Common myeloid progenitor, CD34-positive (primary cell): ENCODE results near the gene FSIP1.
"Not testable (repeated sequence)": the region's sequence is repeated elsewhere in the genome, so short reads cannot be mapped to it uniquely, and the experiment has no call there.

Experiments
- CTCF ChIA-PET: fragments of 350-600 bp; sonication (Branson Sonifier 250); formaldehyde crosslinking; loops from one replicate; lab custom pipeline; 2021; ENCODE audit warnings: antibody characterized with exemption; lab: Charles Lee
- POLR2A ChIA-PET: fragments of 350-600 bp; sonication (Branson Sonifier 250); formaldehyde crosslinking; loops from one replicate; lab custom pipeline; 2021; ENCODE audit warnings: antibody characterized with exemption; lab: Charles Lee
- DNase-seq, 3 donors: peaks; one replicate each; pipeline versions ENCODE4 v3.0.0 to v3.0.0-alpha.2; 2013
- H3K27ac ChIP-seq, 2 experiments: 1 replicate in 1 of 2; 2 replicates in 1 of 2; pipeline ENCODE4 v1.7.0; 2013; ENCODE audit warnings: inconsistent platforms in 2 of 2, low read length in 2 of 2, mild to moderate bottlenecking in 2 of 2, low read depth in 1 of 2, moderate library complexity in 1 of 2; ENCODE audit not compliant: severe bottlenecking in 2 of 2, insufficient read depth in 1 of 2, poor library complexity in 1 of 2
- H3K27me3 ChIP-seq, 5 experiments: replicated peaks in 2 of 5; 1 replicate in 3 of 5; 2 replicates in 2 of 5; pipeline versions ENCODE4 v1.6.1 to v1.7.0; 2013; ENCODE audit warnings: low read length in 4 of 5, mild to moderate bottlenecking in 2 of 5, moderate library complexity in 2 of 5, inconsistent platforms in 1 of 5; ENCODE audit not compliant: insufficient read depth in 5 of 5, control insufficient read depth in 4 of 5
- H3K36me3 ChIP-seq, 4 experiments: 1 replicate in 2 of 4; 2 replicates in 2 of 4; pipeline versions ENCODE4 v1.6.1 to v1.7.0; 2013; ENCODE audit warnings: low read length in 3 of 4, control low read depth in 1 of 4, mild to moderate bottlenecking in 1 of 4; ENCODE audit not compliant: control insufficient read depth in 4 of 4, insufficient read depth in 4 of 4
- H3K4me1 ChIP-seq, 4 experiments: 1 replicate in 3 of 4; 2 replicates in 1 of 4; pipeline versions ENCODE4 v1.6.1 to v1.7.1; 2013; ENCODE audit warnings: low read length in 3 of 4, mild to moderate bottlenecking in 3 of 4, control low read depth in 1 of 4, inconsistent platforms in 1 of 4, moderate library complexity in 1 of 4; ENCODE audit not compliant: control insufficient read depth in 4 of 4, insufficient read depth in 4 of 4; ENCODE audit errors: control extremely low read depth in 1 of 4
- H3K4me3 ChIP-seq, 7 experiments: 1 replicate in 4 of 7; 2 replicates in 3 of 7; pipeline versions ENCODE4 v1.5.1 to v1.7.0; 2013; ENCODE audit warnings: mild to moderate bottlenecking in 7 of 7, low read length in 6 of 7, moderate library complexity in 6 of 7, inconsistent platforms in 2 of 7, low read depth in 2 of 7, control low read depth in 1 of 7; ENCODE audit not compliant: insufficient read depth in 4 of 7, control insufficient read depth in 1 of 7; ENCODE audit errors: extremely low read depth in 1 of 7
- H3K9me3 ChIP-seq, 5 experiments: 1 replicate in 4 of 5; 2 replicates in 1 of 5; pipeline versions ENCODE4 v1.6.1 to v1.7.1; 2013; ENCODE audit warnings: low read length in 4 of 5, mild to moderate bottlenecking in 2 of 5, inconsistent platforms in 1 of 5, low read depth in 1 of 5, moderate library complexity in 1 of 5; ENCODE audit not compliant: control insufficient read depth in 4 of 5, insufficient read depth in 2 of 5; ENCODE audit errors: control extremely low read depth in 1 of 5
- WGBS: methylation state at CpG from one replicate; pipeline ENCODE4 v1.1.5; 2013; ENCODE audit not compliant: insufficient coverage; 5-methylcytosine and 5-hydroxymethylcytosine counted together

Gene FSIP1

DNA sequence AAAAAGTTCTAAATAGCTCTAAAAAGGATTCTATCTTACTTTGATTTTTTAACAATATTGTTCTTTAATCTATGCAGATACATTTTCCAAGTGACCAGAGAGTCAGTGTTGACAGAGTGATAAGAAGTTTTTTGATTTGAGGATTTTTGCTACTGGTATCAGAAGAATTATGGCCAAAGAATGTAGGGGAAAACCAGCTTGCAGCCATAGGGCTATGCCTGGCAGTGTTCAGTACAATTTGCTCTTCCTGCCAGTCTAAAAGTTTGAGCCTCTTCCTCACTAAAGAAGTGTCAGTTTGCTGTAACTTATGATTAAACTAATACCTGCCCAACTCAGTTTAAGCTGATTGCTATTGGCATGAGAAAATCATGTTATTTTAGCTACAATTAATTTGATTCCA, 35.3 kb upstream of the FSIP1 start:
- CTCF ChIA-PET, result interaction anchor here (1.3 kb wide), 1 partner anchor 29 kb away, joined by 3 read pairs; no protein-coding TSS in a partner anchor

DNA sequence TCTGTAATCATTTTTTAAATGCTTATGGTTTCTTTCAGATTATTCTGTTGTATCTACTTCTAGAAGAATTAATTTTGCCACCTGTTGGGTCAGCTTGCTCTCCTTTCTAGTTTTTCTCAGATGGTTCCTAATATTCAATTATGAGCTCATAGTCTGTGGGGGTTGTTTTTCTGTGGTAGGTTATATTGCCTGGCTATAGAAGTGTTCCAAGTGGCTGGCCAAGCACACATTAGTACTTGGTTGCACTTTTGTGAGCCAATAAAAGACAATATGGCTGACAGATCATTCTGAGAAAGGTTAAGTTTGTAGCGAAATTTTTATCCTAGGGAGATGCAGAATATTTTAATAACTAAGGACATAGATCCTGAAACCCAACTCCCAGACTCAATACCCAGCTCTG, 31.8 kb upstream of the FSIP1 start:
- no peaks in the 10 kb centered on the region for H3K9me3 ChIP-seq
- no peak for DNase-seq
- H3K27ac ChIP-seq, result no peak overlapping the region
- no peaks in the 10 kb centered on the region for H3K4me1 ChIP-seq
- no peaks in the 10 kb centered on the region for H3K27me3 ChIP-seq
- no peak overlapping the region for H3K4me3 ChIP-seq
- POLR2A ChIA-PET, result no interaction called here
- WGBS, result no CpG with 5 or more reads among the region's 1 CpG
- CTCF ChIA-PET, result no interaction called here
- no peaks in the 10 kb centered on the region for H3K36me3 ChIP-seq

More for the DNA sequence above, 35.3 kb upstream of the FSIP1 start:
- H3K27ac ChIP-seq, result no peak overlapping the region
- H3K27me3 ChIP-seq, result no peaks in the 10 kb centered on the region
- no peak overlapping the region for H3K4me3 ChIP-seq
- no peak for DNase-seq
- H3K9me3 ChIP-seq, result no peaks in the 10 kb centered on the region
- H3K4me1 ChIP-seq, result no peaks in the 10 kb centered on the region
- no peaks in the 10 kb centered on the region for H3K36me3 ChIP-seq
- POLR2A ChIA-PET, result no interaction called here

DNA sequence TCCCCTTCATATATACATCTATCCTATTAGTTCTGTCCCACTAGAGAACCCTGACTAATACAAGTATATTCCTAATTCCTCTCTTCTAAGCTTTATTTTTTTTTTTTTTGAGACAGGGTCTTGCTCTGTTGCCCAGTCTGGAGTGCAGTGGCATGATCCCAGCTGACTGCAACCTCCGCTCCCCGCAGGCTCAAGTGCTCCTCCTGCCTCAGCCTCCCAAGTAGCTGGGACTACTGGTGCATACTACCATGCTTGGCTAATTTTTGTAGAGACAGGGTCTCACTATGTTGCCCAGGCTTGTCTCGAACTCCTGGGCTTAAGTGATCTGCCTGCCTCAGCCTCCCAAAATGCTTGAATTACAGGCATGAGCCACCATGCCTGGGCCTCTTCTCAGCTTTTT, 30.0 kb upstream of the FSIP1 start:
- H3K36me3 ChIP-seq, H3K9me3 ChIP-seq, DNase-seq, POLR2A ChIA-PET, H3K4me1 ChIP-seq, H3K4me3 ChIP-seq, H3K27ac ChIP-seq, H3K27me3 ChIP-seq, CTCF ChIA-PET: not testable (repeated sequence)
- WGBS, result 97% methylated on average over 3 of the region's 3 CpGs

DNA sequence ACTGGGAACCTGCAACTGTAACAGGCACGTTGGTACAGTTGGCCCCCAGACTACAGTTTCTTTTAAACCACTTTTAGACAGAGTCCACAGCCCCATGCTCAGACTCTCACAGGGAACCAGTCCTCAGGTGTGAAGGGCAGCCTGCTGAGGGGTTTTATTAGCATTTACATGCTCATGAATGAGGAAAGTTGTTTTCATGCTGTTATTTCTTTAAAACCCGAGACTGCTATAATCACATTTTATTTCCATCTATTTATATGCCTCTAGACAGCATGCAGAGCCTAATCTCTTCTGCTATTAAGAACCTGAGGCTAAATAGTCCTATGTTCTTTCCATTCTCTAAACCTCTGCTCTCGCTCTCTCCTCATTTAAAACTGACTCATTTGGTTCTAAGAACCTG, 26.3 kb upstream of the FSIP1 start:
- no peaks in the 10 kb centered on the region for H3K9me3 ChIP-seq
- WGBS, result 87% methylated on average over 2 of the region's 3 CpGs
- H3K27ac ChIP-seq, result no peak overlapping the region
- ChIA-PET CTCF (no interaction called here), POLR2A (no interaction called here)
- H3K27me3 ChIP-seq, result no peaks in the 10 kb centered on the region
- H3K4me3 ChIP-seq, result no peak overlapping the region
- DNase-seq, result no peak
- no peaks in the 10 kb centered on the region for H3K4me1 ChIP-seq
- no peaks in the 10 kb centered on the region for H3K36me3 ChIP-seq

DNA sequence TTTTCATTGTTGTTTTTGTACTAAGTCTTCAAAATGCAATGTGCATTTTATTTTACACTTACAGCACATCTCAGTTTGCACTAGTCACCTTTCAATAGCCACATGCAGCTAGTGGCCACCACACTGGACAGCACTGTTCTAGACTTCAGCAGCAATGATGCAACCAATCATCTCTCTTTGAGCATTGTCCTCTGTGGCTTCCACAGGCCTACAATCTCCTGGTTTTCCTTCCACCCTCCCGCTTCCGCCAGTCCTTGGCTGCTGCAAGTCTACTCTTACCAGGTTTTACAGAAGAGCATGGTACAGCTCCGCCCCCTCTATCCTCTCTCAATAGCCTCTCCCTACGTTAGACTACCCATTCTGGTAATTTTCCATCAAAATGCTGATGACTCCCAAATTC, 25.1 kb upstream of the FSIP1 start:
- no peaks in the 10 kb centered on the region for H3K36me3 ChIP-seq
- POLR2A ChIA-PET, result no interaction called here
- no peak overlapping the region for H3K27ac ChIP-seq
- no peaks in the 10 kb centered on the region for H3K27me3 ChIP-seq
- H3K9me3 ChIP-seq, result no peaks in the 10 kb centered on the region
- CTCF ChIA-PET, result no interaction called here
- no peak overlapping the region for H3K4me3 ChIP-seq
- no peak for DNase-seq
- WGBS, result 100% methylated on average over 4 of the region's 4 CpGs
- H3K4me1 ChIP-seq, result no peaks in the 10 kb centered on the region

DNA sequence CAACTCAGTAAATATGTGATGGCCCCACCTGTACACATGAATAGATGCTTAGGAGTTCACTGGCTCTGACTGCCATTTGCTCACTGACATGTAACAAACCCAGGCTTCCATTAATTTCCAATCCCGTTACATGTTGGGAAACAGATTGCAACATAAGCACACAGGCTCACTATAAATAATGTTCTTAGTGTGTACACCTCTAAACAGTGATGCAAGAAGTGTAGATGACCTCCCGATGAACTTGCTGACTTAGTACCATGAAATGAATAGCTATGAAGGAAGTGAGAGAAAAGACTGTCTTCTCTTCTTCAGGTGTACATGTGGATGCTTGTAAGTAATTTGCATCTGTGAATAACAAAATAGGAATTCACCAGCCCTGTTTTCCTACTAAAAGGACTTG, 21.4 kb upstream of the FSIP1 start:
- H3K27me3 ChIP-seq, result no peaks in the 10 kb centered on the region
- H3K36me3 ChIP-seq, result no peaks in the 10 kb centered on the region
- WGBS, result no CpG with 5 or more reads among the region's 2 CpGs
- H3K27ac ChIP-seq, result no peak overlapping the region
- POLR2A ChIA-PET, result no interaction called here
- CTCF ChIA-PET, result interaction anchor here (1.3 to 1.5 kb wide), 2 partner anchors 9 to 23 kb away, joined by 3 read pairs; no protein-coding TSS in a partner anchor
- no peaks in the 10 kb centered on the region for H3K9me3 ChIP-seq
- no peak for DNase-seq
- H3K4me1 ChIP-seq, result no peaks in the 10 kb centered on the region
- H3K4me3 ChIP-seq, result no peak overlapping the region

DNA sequence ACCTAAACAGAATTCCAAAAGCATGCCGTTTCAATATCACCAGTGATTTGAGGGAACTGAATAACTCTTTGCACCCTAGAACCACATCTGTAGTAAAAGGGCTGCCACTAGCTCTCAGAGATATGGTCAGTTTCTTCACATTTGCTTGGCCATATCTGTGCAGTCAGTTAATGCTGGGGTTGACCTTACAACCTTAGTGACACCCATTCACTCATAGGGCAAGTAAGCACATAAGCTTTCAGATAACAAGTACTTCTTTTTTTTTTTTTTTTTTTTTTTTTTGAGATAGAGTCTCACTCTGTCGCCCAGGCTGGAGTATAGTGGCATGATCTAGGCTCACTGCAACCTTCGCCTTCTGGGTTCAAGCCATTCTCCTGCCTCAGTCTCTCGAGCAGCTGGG, 20.4 kb upstream of the FSIP1 start:
- WGBS, result 87% methylated on average over 3 of the region's 4 CpGs
- Histone ChIP-seq H3K9me3 (no peaks in the 10 kb centered on the region), H3K36me3 (no peaks in the 10 kb centered on the region), H3K27ac (no peak overlapping the region), H3K4me1 (no peaks in the 10 kb centered on the region), H3K4me3 (no peak overlapping the region), H3K27me3 (no peaks in the 10 kb centered on the region)
- ChIA-PET CTCF (interaction anchor here (0.8 to 1.5 kb wide), 4 partner anchors 8 to 72 kb away, joined by 3 to 5 read pairs (median 3); partner anchors contain the start of gene FSIP1), POLR2A (no interaction called here)
- DNase-seq, result no peak
